CD4-positive, alpha-beta T cell treated with Interleukin-4 for 4 hours (primary cell): ENCODE results near the gene UBE2I.
"Not testable (repeated sequence)": the region's sequence is repeated elsewhere in the genome, so short reads cannot be mapped to it uniquely, and the experiment has no call there.

Source experiments
- DNase-seq: peaks from one replicate; pipeline ENCODE4 v3.0.0-alpha.2; 2020

Gene UBE2I

GRCh38 chr16:1308977-1309885 is at the start of gene UBE2I:
Gene UBE2I (plus strand): TSS chr16:1309636. CDS start chr16:1314031, 4,395 bp downstream.
- peak; percentile 99 for DNase-seq

GRCh38 chr16:1259760-1260068 is 49.7 kb upstream of the UBE2I start:
- no peak for DNase-seq

GRCh38 chr16:1260101-1260680 is 49.2 kb upstream of the UBE2I start:
- DNase-seq, result no peak

- DNase-seq, result no peak
Observed at GRCh38 chr16:1261131-1261892, 48.1 kb upstream of the UBE2I start.

GRCh38 chr16:1262210-1262845 is 47.1 kb upstream of the UBE2I start:
- DNase-seq, result no peak

- no peak for DNase-seq
Observed at GRCh38 chr16:1262846-1263221, 46.6 kb upstream of the UBE2I start.

- DNase-seq, result no peak
Observed at GRCh38 chr16:1263591-1264344, 45.7 kb upstream of the UBE2I start.

GRCh38 chr16:1264345-1265089 is 44.9 kb upstream of the UBE2I start:
- no peak for DNase-seq

GRCh38 chr16:1265090-1265630 is 44.3 kb upstream of the UBE2I start:
- DNase-seq, result no peak

GRCh38 chr16:1265826-1266225 is 43.6 kb upstream of the UBE2I start:
- no peak for DNase-seq

- DNase-seq, result not testable (repeated sequence)
Observed at GRCh38 chr16:1269418-1269817, 40.0 kb upstream of the UBE2I start.

GRCh38 chr16:1271380-1271723 is 38.1 kb upstream of the UBE2I start:
- DNase-seq, result no peak

GRCh38 chr16:1271724-1272413 is 37.6 kb upstream of the UBE2I start:
- DNase-seq, result not testable (repeated sequence)

GRCh38 chr16:1272453-1273198 is 36.8 kb upstream of the UBE2I start:
- DNase-seq, result no peak

- no peak for DNase-seq
Observed at GRCh38 chr16:1273816-1274215, 35.6 kb upstream of the UBE2I start.

- no peak for DNase-seq
Observed at GRCh38 chr16:1274767-1275166, 34.7 kb upstream of the UBE2I start.

- no peak for DNase-seq
Observed at GRCh38 chr16:1275791-1276579, 33.5 kb upstream of the UBE2I start.

- no peak for DNase-seq
Observed at GRCh38 chr16:1276580-1276878, 32.9 kb upstream of the UBE2I start.

GRCh38 chr16:1277151-1277598 is 32.3 kb upstream of the UBE2I start:
- no peak for DNase-seq
